Activated effector memory CD4-positive, alpha-beta T cell treated with anti-CD3 and anti-CD28 coated beads, Interleukin-2, amount 50 U/mL, for 16 hours (primary cell): Measurements from ENCODE around the gene FADS2.

Source experiments
- DNase-seq: peaks from one replicate; pipeline ENCODE4 v3.0.0-alpha.2; 2020

FADS2 gene

DNA sequence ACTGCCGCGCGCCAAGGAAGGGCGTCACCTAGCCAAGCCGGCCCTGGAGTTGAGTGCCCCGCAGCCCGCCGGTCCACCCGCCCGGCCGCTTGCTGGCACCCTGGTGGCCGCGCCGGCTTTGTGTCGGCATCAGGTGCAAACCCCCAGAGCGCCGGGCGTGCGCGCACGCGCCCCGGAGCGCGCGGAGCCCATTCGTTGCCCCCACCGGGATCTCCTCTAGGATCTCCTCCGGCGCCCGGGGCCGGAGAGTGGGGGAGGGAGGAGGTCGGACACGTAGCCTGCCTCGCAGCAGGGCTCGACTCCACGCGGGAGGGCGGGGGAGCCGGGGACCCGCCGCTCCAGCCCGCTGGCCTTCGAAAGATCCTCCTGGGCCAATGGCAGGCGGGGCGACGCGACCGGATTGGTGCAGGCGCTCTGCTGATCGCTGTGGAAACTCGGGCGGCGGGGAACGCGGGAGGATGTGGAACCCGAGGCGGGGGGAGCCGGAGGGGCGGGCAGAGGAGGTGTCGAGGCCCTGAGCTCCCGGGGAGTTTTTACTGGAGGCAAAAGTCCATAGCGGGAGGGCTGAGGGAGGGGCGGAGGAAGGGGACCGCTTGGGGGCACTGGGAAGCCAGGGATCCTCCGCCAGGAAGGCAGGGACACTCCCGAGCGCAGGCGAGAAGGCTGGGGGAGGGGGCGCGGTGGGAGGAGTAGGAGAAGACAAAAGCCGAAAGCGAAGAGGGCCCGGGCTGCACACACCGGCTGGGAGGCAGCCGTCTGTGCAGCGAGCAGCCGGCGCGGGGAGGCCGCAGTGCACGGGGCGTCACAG lies at the start of gene FADS2:
Gene FADS2 (plus strand): TSS at position 730 of the 808 bp plus-strand sequence. CDS start 91 bp downstream, outside the sequence.
- DNase-seq: peak; percentile 84

GRCh38 chr11:61778357-61778886 lies 49.7 kb upstream of the FADS2 start:
- DNase-seq: no peak

DNA sequence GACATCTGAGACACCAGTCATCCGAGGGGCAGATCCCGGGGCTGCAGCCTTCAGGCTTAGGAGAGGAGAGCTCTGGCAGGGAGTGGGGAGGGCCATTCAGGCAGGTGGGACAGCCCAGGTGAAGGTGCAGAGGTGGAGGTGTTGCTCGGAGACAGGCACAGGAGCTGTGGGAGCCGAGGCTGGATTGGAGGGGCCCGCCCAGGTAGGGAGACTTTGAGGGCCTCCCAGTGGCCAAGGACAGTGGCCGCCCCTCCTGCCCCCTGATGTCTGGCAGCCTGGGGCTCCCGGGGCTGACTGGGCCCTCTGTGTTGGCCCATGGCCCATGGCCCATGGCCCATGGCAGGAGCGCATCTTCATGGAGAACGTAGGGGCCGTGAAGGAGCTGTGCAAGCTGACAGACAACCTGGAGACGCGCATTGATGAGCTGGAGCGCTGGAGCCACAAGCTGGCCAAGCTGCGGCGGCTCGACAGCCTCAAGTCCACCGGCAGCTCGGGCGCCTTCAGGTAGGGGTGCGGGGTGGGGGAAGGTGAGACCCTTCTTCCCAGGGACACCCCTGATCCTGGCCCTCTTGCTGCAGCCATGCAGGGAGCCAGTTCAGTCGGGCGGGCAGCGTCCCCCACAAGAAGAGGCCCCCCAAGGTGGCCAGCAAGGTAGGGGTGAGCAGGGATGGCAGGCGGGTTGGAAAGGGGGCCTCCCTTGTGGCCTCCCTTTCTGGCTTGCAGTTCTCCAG lies 49.0 kb upstream of the FADS2 start:
- no peak for DNase-seq

DNA sequence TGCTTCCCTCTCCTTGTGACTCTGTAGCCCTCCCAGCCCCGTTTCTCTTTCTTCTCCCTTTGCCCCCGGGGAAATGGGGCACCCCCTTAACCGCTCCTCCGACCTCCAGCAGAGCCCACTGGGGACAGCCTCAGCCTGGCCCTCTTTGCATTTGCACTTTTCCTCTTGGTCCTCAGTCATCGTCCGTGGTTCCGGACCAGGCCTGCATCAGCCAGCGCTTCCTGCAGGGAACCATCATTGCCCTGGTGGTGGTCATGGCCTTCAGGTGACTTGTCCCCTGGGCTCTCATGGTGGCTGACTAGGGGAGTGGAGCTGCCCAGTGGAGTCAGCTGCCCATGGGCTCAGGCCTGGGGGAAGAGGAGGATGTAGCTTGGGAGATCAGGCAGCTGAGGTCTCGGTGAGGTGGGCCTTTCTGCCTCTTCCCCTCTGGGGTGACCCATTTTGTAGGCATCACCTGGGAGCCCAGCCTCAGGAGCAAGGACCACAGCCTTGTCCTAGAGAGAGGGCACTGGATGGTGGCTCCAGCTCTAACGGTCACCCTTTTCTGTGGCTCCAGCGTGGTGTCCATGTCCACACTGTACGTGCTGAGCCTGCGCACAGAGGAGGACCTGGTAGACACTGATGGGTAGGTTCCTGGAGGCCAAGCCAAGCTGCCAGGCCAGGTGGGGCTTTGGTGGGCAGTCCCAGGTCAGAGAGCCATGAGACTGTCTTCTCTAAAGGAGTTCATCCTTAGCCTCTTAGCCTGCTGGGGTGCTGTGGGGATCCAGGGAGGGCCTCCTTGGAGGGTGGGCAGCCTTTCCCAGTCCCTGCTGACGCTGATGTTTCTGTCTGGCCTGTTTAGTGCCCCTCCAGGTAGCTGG lies 48.2 kb upstream of the FADS2 start:
- no peak for DNase-seq

- DNase-seq: no peak
Observed at GRCh38 chr11:61780581-61781162, 47.4 kb upstream of the FADS2 start.

- DNase-seq: no peak
Observed at GRCh38 chr11:61781585-61781984, 46.5 kb upstream of the FADS2 start.

- no peak for DNase-seq
Observed at GRCh38 chr11:61782299-61782698, 45.8 kb upstream of the FADS2 start.

- no peak for DNase-seq
Observed at GRCh38 chr11:61782841-61783240, 45.3 kb upstream of the FADS2 start.

- DNase-seq: no peak
Observed at GRCh38 chr11:61783717-61784505, 44.2 kb upstream of the FADS2 start.

GRCh38 chr11:61784506-61784805 lies 43.6 kb upstream of the FADS2 start:
- DNase-seq: no peak

GRCh38 chr11:61785837-61786402 lies 42.2 kb upstream of the FADS2 start:
- no peak for DNase-seq

DNA sequence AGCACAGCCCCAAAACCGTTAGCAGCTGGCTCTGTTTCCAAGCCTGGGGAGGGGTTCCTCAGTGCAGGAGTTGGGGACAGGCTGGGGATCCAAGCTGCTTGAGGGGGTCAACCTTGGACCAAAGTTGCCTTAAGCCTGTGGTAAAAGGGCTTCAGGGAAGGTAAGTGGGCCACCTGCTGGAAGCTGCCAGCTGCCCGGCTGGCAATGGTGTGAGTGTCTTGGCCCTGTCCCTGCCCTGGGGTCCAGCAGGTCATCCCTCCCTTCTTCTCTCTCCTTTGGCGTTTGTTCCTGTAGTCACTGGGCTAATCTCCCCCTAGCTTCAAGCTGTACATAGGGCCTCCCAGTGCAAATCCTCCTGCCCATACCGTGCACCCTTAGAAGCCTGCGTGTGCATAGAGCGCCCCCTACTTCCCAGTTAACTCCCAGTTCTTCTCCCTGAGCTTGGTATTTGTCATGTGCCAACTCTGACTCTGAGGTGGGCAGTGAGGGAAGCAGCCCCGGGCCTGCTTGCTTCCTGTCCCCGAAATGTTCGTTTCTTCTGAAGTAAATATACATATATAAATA lies 40.1 kb upstream of the FADS2 start:
- no peak for DNase-seq

GRCh38 chr11:61791737-61792309 lies 36.3 kb upstream of the FADS2 start:
- peak; percentile 75 for DNase-seq

DNA sequence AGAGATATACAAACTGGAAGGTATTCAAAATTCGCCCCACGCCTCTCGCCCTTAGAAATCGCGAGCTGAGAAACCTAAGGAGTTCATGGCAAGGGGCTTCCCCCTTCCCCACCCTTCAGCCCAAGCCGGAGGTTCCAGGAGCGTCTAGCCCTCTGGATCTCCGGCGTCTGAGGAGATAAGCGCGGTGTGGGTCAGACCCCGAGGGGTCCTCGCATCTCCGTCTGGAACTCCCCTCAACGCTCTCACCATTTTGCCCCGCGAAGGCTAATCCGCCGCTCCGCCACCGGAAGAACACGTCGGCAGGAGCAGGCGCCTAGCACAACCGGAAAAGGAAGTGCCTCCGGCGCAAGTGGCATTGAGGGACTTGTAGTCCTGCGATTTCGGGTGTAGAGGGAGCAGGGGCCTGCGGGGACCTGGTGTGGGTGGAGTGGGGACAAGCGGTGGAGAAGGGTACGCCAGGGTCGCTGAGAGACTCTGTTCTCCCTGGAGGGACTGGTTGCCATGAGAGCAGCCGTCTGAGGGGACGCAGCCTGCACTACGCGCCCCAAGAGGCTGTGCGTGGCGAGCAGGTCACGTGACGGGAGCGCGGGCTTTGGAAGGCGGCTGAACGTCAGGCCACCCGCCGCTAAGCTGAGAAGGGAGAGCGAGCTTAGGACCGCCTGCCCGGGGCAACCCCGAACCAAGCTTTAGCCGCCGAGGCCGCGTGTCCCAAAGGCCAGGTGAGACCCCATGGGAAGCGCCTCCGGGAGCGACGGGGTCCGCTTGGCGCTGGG lies 35.6 kb upstream of the FADS2 start, which contains the start of the genes FEN1 and TMEM258:
Gene FEN1 (plus strand): TSS at position 602 of the 773 bp plus-strand sequence. CDS start 2,451 bp downstream, outside the sequence.
Gene TMEM258 (minus strand): TSS at position 290 of the 773 bp plus-strand sequence. CDS start 41 bp downstream, at position 249.
- DNase-seq: peak; percentile 95

GRCh38 chr11:61793083-61793828 lies 34.8 kb upstream of the FADS2 start:
- DNase-seq: no peak

GRCh38 chr11:61793829-61794204 lies 34.3 kb upstream of the FADS2 start:
- no peak for DNase-seq

GRCh38 chr11:61794579-61794978 lies 33.5 kb upstream of the FADS2 start:
- DNase-seq: no peak

GRCh38 chr11:61795459-61795858 lies 32.6 kb upstream of the FADS2 start:
- no peak for DNase-seq
